ENCODE data around the gene INPP4B. TPM values are rescaled to one million over a fixed set of nuclear protein-coding genes. Genes with fewer than 3 reads are reported as not detected.

INPP4B gene
- total and polyA plus RNA-seq, 3 experiments from 2014 or later, result 50.3 to 52.6 (median 52.6) TPM

DNA sequence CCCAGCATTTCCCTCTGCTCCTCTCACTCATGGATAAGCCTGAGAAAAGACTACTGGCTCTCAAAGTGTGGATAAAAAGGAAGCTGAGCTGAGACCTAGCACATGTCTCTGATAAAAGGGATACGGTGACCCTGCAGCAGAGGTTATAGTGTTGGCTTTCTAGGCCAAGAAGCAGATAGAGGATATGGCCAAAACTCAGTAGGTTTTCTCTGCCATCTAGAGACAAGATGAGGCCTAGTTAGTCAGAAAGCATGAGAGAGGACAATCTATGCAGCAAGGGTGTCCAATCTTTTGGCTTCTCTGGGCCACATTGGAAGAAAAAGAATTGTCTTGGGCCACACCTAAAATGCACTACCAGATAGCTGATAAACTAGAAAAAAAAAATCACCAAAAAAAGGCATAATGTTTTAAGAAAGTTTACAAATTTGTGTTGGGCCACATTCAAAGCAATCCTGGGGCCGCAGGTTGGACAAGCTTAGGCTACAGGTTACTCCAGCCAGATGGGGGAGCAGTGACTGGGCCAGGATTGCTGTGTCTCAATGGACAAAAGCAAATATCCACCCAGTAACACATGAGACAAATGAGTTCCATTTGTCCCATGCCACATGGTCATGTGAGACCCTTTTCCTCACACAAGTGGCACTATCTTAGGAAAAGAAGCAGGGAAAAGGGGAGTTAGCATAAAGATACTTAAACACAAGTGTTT, 411.4 kb downstream of the INPP4B start:
- no peak overlapping the region for H3K4me3 ChIP-seq (ENCODE audit: low read length)
- H3K4me1 Mint-ChIP-seq, result peaks cover 13 to 20% (median 19%) of the 10 kb centered on the region in 3 donors
- H3K36me3 Mint-ChIP-seq, result no peaks in the 10 kb centered on the region
- H3K27me3 ChIP-seq (ENCODE audit: insufficient read depth, low read length, poor library complexity, severe bottlenecking), result no peaks in the 10 kb centered on the region
- ChIA-PET POLR2A (no interaction called here), CTCF (interaction anchor here (0.8 to 1.8 kb wide), 4 partner anchors 10 to 83 kb away, joined by 3 to 8 read pairs (median 6); no protein-coding TSS in a partner anchor)
- no peak overlapping the region for H3K27ac ChIP-seq (ENCODE audit: low read depth, low read length)
- peak in 2 of 5 donors; percentile 9 to 24 for DNase-seq
- no peaks in the 10 kb centered on the region for H3K9me3 ChIP-seq (ENCODE audit: low read length)
- no peaks in the 10 kb centered on the region for H3K4me1 ChIP-seq (ENCODE audit: insufficient read depth, low read length)
- peak overlapping the region in 5 of 8 donors; percentile 10 to 83 (median 60) for H3K27ac Mint-ChIP-seq
- H3K36me3 ChIP-seq (ENCODE audit: insufficient read depth, low read length), result no peaks in the 10 kb centered on the region
- no peak overlapping the region for H3K4me3 Mint-ChIP-seq
- H3K9me3 Mint-ChIP-seq, result peaks cover 0 to 4% (median 0%) of the 10 kb centered on the region in 5 donors
- H3K27me3 Mint-ChIP-seq, result peaks cover 0 to 1% of the 10 kb centered on the region in 2 donors

DNA sequence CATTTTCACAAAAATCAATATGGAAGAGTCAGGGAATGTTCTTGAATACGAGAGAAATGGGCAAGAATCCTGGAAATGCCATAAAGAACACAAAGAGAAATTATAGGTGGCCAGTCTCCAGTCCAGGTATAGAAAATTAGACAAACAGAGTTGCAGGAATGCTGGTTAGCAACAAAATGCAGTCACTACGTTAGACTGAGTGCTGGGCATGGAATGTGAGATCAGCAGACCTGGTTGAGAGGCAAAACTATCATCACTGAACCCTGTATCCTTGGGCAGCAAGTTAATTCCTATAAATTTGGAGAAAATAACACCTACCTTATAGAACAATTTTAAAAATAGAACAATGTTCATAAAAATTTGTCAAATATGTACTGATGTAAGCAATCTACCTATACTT, 417.4 kb downstream of the INPP4B start:
- H3K27ac Mint-ChIP-seq, result no peak overlapping the region
- H3K4me3 Mint-ChIP-seq, result no peak overlapping the region
- ChIA-PET CTCF (no interaction called here), POLR2A (no interaction called here)
- no peaks in the 10 kb centered on the region for H3K36me3 ChIP-seq (ENCODE audit: insufficient read depth, low read length)
- peaks cover 6 to 11% (median 8%) of the 10 kb centered on the region in 3 donors for H3K4me1 Mint-ChIP-seq
- H3K27me3 ChIP-seq (ENCODE audit: insufficient read depth, low read length, poor library complexity, severe bottlenecking), result no peaks in the 10 kb centered on the region
- H3K36me3 Mint-ChIP-seq, result no peaks in the 10 kb centered on the region
- H3K27ac ChIP-seq (ENCODE audit: low read depth, low read length), result no peak overlapping the region
- no peaks in the 10 kb centered on the region for H3K4me1 ChIP-seq (ENCODE audit: insufficient read depth, low read length)
- H3K4me3 ChIP-seq (ENCODE audit: low read length), result no peak overlapping the region
- no peak for DNase-seq
- H3K27me3 Mint-ChIP-seq, result no peaks in the 10 kb centered on the region
- no peaks in the 10 kb centered on the region for H3K9me3 Mint-ChIP-seq
- no peaks in the 10 kb centered on the region for H3K9me3 ChIP-seq (ENCODE audit: low read length)

- H3K36me3 Mint-ChIP-seq, result no peaks in the 10 kb centered on the region
- no peaks in the 10 kb centered on the region for H3K36me3 ChIP-seq (ENCODE audit: insufficient read depth, low read length)
- H3K4me3 Mint-ChIP-seq, result no peak overlapping the region
- ChIA-PET CTCF (interaction anchor here (0.9 kb wide), 1 partner anchor 21 kb away, joined by 4 read pairs; no protein-coding TSS in a partner anchor), POLR2A (no interaction called here)
- no peaks in the 10 kb centered on the region for H3K4me1 ChIP-seq (ENCODE audit: insufficient read depth, low read length)
- no peak for DNase-seq
- H3K27ac Mint-ChIP-seq, result no peak overlapping the region
- no peak overlapping the region for H3K27ac ChIP-seq (ENCODE audit: low read depth, low read length)
- no peaks in the 10 kb centered on the region for H3K27me3 Mint-ChIP-seq
- no peak overlapping the region for H3K4me3 ChIP-seq (ENCODE audit: low read length)
- no peaks in the 10 kb centered on the region for H3K27me3 ChIP-seq (ENCODE audit: insufficient read depth, low read length, poor library complexity, severe bottlenecking)
- H3K9me3 ChIP-seq (ENCODE audit: low read length), result no peaks in the 10 kb centered on the region
- peaks cover 0 to 3% (median 0%) of the 10 kb centered on the region in 3 donors for H3K4me1 Mint-ChIP-seq
- no peaks in the 10 kb centered on the region for H3K9me3 Mint-ChIP-seq
Observed at GRCh38 chr4:142427456-142427855, 418.6 kb downstream of the INPP4B start.

GRCh38 chr4:142423861-142424260, 422.2 kb downstream of the INPP4B start:
- Histone ChIP-seq H3K27me3 (ENCODE audit: insufficient read depth, low read length, poor library complexity, severe bottlenecking) (no peaks in the 10 kb centered on the region), H3K36me3 (ENCODE audit: insufficient read depth, low read length) (no peaks in the 10 kb centered on the region), H3K4me1 (ENCODE audit: insufficient read depth, low read length) (no peaks in the 10 kb centered on the region), H3K27ac (ENCODE audit: low read depth, low read length) (no peak overlapping the region), H3K4me3 (ENCODE audit: low read length) (no peak overlapping the region), H3K9me3 (ENCODE audit: low read length) (no peaks in the 10 kb centered on the region)
- no peaks in the 10 kb centered on the region for H3K9me3 Mint-ChIP-seq
- DNase-seq, result no peak
- H3K27ac Mint-ChIP-seq, result no peak overlapping the region
- H3K4me3 Mint-ChIP-seq, result no peak overlapping the region
- POLR2A ChIA-PET, result interaction anchor here (0.7 kb wide), 1 partner anchor 59 kb away, joined by 7 read pairs; no protein-coding TSS in a partner anchor
- H3K36me3 Mint-ChIP-seq, result no peaks in the 10 kb centered on the region
- CTCF ChIA-PET, result interaction anchor here (1.3 to 2.6 kb wide), 2 partner anchors 11 to 143 kb away, joined by 3 to 8 read pairs; no protein-coding TSS in a partner anchor
- H3K27me3 Mint-ChIP-seq, result no peaks in the 10 kb centered on the region
- H3K4me1 Mint-ChIP-seq, result peaks cover 0 to 3% (median 0%) of the 10 kb centered on the region in 3 donors

- H3K36me3 ChIP-seq (ENCODE audit: insufficient read depth, low read length), result no peaks in the 10 kb centered on the region
- H3K4me3 Mint-ChIP-seq, result no peak overlapping the region
- no peak overlapping the region for H3K4me3 ChIP-seq (ENCODE audit: low read length)
- no peaks in the 10 kb centered on the region for H3K27me3 Mint-ChIP-seq
- H3K4me1 Mint-ChIP-seq, result peaks cover 17 to 20% (median 17%) of the 10 kb centered on the region in 3 donors
- H3K27ac Mint-ChIP-seq, result peak overlapping the region in 1 of 8 donors; percentile 16
- no peaks in the 10 kb centered on the region for H3K9me3 Mint-ChIP-seq
- DNase-seq, result no peak
- H3K4me1 ChIP-seq (ENCODE audit: insufficient read depth, low read length), result peaks cover 20% of the 10 kb centered on the region
- H3K27ac ChIP-seq (ENCODE audit: low read depth, low read length), result no peak overlapping the region
- ChIA-PET CTCF (interaction anchor here (0.8 to 1.2 kb wide), 2 partner anchors 11 to 66 kb away, joined by 4 read pairs; no protein-coding TSS in a partner anchor), POLR2A (no interaction called here)
- H3K9me3 ChIP-seq (ENCODE audit: low read length), result no peaks in the 10 kb centered on the region
- H3K36me3 Mint-ChIP-seq, result no peaks in the 10 kb centered on the region
- no peaks in the 10 kb centered on the region for H3K27me3 ChIP-seq (ENCODE audit: insufficient read depth, low read length, poor library complexity, severe bottlenecking)
Observed at GRCh38 chr4:142420311-142421095, 425.6 kb downstream of the INPP4B start.

DNA sequence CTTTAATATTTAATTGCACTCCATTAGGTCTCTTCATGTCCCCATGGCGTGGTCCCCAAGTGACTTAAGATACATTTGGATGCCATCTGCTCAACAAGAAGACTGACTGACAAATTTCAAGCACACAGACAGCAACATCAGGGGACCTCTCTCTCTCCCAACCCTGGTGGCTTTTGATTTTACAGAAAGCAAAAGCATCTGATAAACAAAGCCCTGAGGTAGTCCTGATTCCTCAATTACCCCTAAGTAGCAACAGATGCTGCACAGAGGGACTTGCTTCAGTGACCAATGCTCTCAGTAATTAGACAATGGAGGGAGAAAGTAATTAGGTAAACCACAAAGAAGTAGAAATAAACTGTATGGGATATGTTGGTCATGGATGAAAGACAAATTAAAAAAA, 426.4 kb downstream of the INPP4B start:
- peaks cover 19 to 25% (median 23%) of the 10 kb centered on the region in 3 donors for H3K4me1 Mint-ChIP-seq
- no peak overlapping the region for H3K4me3 ChIP-seq (ENCODE audit: low read length)
- H3K36me3 Mint-ChIP-seq, result no peaks in the 10 kb centered on the region
- no peak for DNase-seq
- no peaks in the 10 kb centered on the region for H3K27me3 ChIP-seq (ENCODE audit: insufficient read depth, low read length, poor library complexity, severe bottlenecking)
- no peaks in the 10 kb centered on the region for H3K9me3 Mint-ChIP-seq
- ChIA-PET CTCF (no interaction called here), POLR2A (no interaction called here)
- no peak overlapping the region for H3K4me3 Mint-ChIP-seq
- H3K9me3 ChIP-seq (ENCODE audit: low read length), result no peaks in the 10 kb centered on the region
- H3K4me1 ChIP-seq (ENCODE audit: insufficient read depth, low read length), result peaks cover 24% of the 10 kb centered on the region
- H3K27ac ChIP-seq (ENCODE audit: low read depth, low read length), result no peak overlapping the region
- peak overlapping the region in 2 of 8 donors; percentile 16 to 32 for H3K27ac Mint-ChIP-seq
- no peaks in the 10 kb centered on the region for H3K36me3 ChIP-seq (ENCODE audit: insufficient read depth, low read length)
- no peaks in the 10 kb centered on the region for H3K27me3 Mint-ChIP-seq

GRCh38 chr4:142418697-142419096, 427.4 kb downstream of the INPP4B start:
- H3K4me1 ChIP-seq (ENCODE audit: insufficient read depth, low read length), result peaks cover 26% of the 10 kb centered on the region
- CTCF ChIA-PET, result interaction anchor here (2.4 kb wide), 1 partner anchor 12 kb away, joined by 15 read pairs; no protein-coding TSS in a partner anchor
- DNase-seq, result no peak
- no peak overlapping the region for H3K4me3 ChIP-seq (ENCODE audit: low read length)
- Mint-ChIP-seq H3K27me3 (no peaks in the 10 kb centered on the region), H3K27ac (peak overlapping the region in 4 of 8 donors; percentile 1 to 86 (median 9)), H3K9me3 (no peaks in the 10 kb centered on the region), H3K4me3 (no peak overlapping the region), H3K4me1 (peaks cover 19 to 30% (median 27%) of the 10 kb centered on the region in 3 donors), H3K36me3 (no peaks in the 10 kb centered on the region)
- POLR2A ChIA-PET, result interaction anchor here (0.9 kb wide), 1 partner anchor 12 kb away, joined by 3 read pairs; no protein-coding TSS in a partner anchor
- no peaks in the 10 kb centered on the region for H3K27me3 ChIP-seq (ENCODE audit: insufficient read depth, low read length, poor library complexity, severe bottlenecking)
- H3K27ac ChIP-seq (ENCODE audit: low read depth, low read length), result no peak overlapping the region
- no peaks in the 10 kb centered on the region for H3K36me3 ChIP-seq (ENCODE audit: insufficient read depth, low read length)
- H3K9me3 ChIP-seq (ENCODE audit: low read length), result no peaks in the 10 kb centered on the region
